Colonic mucosa (tissue), 4 donors: ENCODE measurements around the gene H6PD. TPM values are rescaled to one million over a fixed set of nuclear protein-coding genes. Genes with fewer than 3 reads are reported as not detected.

Experiments used
- DNase-seq: peaks from one replicate; pipeline ENCODE4 v3.0.0-alpha.2; 2020
- H3K27ac ChIP-seq: fragments of 200-600 bp; one replicate; pipeline ENCODE4 v1.8.0; 2021
- H3K27me3 ChIP-seq: fragments of 200-600 bp; one replicate; pipeline ENCODE4 v1.8.0; 2021
- H3K36me3 ChIP-seq: fragments of 200-600 bp; one replicate; pipeline ENCODE4 v1.8.0; 2021
- H3K4me1 ChIP-seq: fragments of 200-600 bp; one replicate; pipeline ENCODE4 v1.8.0; 2021; ENCODE audit warnings: mild to moderate bottlenecking
- H3K4me3 ChIP-seq: fragments of 200-600 bp; one replicate; pipeline ENCODE4 v1.8.0; 2021
- H3K9ac ChIP-seq, 2 donors: one replicate each; pipeline ENCODE4 v1.7.0; 2013; ENCODE audit warnings: control low read depth in 2 of 2, low read depth in 2 of 2, low read length in 2 of 2
- H3K9me3 ChIP-seq: fragments of 200-600 bp; one replicate; pipeline ENCODE4 v1.8.0; 2021
- intact Hi-C: fragments of 100-400 bp; cut with DNase I; formaldehyde crosslinking; loops from one replicate; pipeline ENCODE4 v1.14.1; 2022
- total RNA-seq, 2 donors: library from RNA; stranded (reverse); fragmentation: NEBNext Ultra II Directional in 1 of 2; extraction: Animal tissue kit (Norgen Biotek cat#: 25700) in 1 of 2; gene quantifications; one replicate each; pipeline ENCODE4 v1.2.1, GENCODE V29; 2021
- TF ChIP-seq, protein P1 (sequence below): fragments of 200-600 bp; IDR thresholded peaks from one replicate; pipeline ENCODE4 v1.8.0; 2022; ENCODE audit warnings: antibody characterized with exemption, mild to moderate bottlenecking
- donor health status: healthy.
- donor health status: DM: no; HTN: no; CAD: no.
- donor health status: DM: no; HTN: no; CAD: no.

The H6PD gene
- total RNA-seq, 2 donors from 2014 or later, result 20.8 to 24.7 TPM

DNA sequence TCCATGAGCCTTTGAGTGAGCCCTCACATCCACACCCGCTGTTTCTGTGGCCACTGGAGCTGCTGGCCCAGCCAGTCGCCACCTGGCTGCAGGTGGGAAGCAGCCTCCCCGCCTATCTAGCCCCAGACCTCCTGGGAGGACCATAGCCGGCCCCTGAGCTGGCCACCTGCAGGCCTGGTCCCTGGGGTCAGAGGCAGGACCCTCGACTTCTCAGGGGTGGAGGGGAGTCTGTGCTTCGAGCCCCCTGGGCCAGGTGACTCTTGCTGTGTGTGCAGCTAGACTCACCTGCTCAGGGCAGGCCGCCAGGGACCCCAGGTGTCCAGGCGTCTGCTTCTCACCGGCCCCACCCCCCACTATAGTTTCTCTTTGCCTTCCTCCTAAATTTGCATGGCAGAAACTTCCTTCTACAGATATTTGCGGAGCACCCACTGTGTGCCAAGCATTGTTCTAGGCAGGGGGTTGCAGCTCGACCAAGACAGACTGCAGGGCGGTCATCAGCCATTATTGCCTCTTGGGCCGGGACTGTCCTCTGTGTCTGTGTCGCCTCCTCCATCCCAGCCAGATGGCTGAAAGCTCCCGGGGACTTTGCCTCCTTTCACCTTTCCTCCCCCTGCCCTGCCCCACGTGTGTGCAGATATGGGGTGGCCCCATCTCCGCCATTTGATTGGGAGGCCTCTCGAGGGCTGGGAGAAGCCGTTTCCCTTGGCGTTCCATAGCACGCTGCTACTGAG is 85.4 kb downstream of the H6PD start:
- TF ChIP-seq, protein P1, sequence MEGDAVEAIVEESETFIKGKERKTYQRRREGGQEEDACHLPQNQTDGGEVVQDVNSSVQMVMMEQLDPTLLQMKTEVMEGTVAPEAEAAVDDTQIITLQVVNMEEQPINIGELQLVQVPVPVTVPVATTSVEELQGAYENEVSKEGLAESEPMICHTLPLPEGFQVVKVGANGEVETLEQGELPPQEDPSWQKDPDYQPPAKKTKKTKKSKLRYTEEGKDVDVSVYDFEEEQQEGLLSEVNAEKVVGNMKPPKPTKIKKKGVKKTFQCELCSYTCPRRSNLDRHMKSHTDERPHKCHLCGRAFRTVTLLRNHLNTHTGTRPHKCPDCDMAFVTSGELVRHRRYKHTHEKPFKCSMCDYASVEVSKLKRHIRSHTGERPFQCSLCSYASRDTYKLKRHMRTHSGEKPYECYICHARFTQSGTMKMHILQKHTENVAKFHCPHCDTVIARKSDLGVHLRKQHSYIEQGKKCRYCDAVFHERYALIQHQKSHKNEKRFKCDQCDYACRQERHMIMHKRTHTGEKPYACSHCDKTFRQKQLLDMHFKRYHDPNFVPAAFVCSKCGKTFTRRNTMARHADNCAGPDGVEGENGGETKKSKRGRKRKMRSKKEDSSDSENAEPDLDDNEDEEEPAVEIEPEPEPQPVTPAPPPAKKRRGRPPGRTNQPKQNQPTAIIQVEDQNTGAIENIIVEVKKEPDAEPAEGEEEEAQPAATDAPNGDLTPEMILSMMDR, result no peak
- no peak for DNase-seq
- no peak overlapping the region for H3K9ac ChIP-seq
- no peaks in the 10 kb centered on the region for H3K36me3 ChIP-seq
- H3K4me3 ChIP-seq, result no peak overlapping the region
- no peak overlapping the region for H3K27ac ChIP-seq
- no peaks in the 10 kb centered on the region for H3K9me3 ChIP-seq
- intact Hi-C loops, result no loop called here
- H3K27me3 ChIP-seq, result no peaks in the 10 kb centered on the region
- peaks cover 6% of the 10 kb centered on the region for H3K4me1 ChIP-seq

Other genes starting within 250 kb of the H6PD start
- gene SLC2A7, start 208.4 kb upstream of the H6PD start, total RNA-seq, result not detected
- 1 to 10 TPM; 1.8 to 4.9 TPM for gene SLC2A5, start 165.1 kb upstream of the H6PD start, total RNA-seq
- gene GPR157, start 105.7 kb upstream of the H6PD start, total RNA-seq, result 10 to 100 TPM; 12.2 to 15.9 TPM
- gene SPSB1, start 58.1 kb downstream of the H6PD start, total RNA-seq, result 10 to 100 TPM; 14.9 to 28.7 TPM